Memory B cell (primary cell): ENCODE results near the gene KREMEN1.

ENCODE experiments used
- ATAC-seq: fragments of 150-1000 bp; cut with Tn5 transposase; 2 replicates; pipeline ENCODE4 v1.10.0; 2021; ENCODE audit warnings: low read depth, mild to moderate bottlenecking, moderate library complexity
- DNase-seq, 2 donors: peaks; one replicate each; pipeline ENCODE4 v3.0.0; 2022; ENCODE audit warnings: low spot score in 2 of 2
- H3K27ac Mint-ChIP-seq: one replicate; pipeline ENCODE4 v1.8.0; 2022; ENCODE audit warnings: mild to moderate bottlenecking, moderate library complexity, mixed read lengths
- H3K27me3 Mint-ChIP-seq: one replicate; pipeline ENCODE4 v1.8.0; 2022; ENCODE audit warnings: mixed read lengths
- H3K36me3 Mint-ChIP-seq: one replicate; pipeline ENCODE4 v1.8.0; 2022; ENCODE audit warnings: mild to moderate bottlenecking, mixed read lengths
- H3K4me1 Mint-ChIP-seq: one replicate; pipeline ENCODE4 v1.8.0; 2022; ENCODE audit warnings: mixed read lengths
- H3K4me3 Mint-ChIP-seq: one replicate; pipeline ENCODE4 v1.8.0; 2022; ENCODE audit warnings: mild to moderate bottlenecking, moderate library complexity, mixed read lengths
- H3K9me3 Mint-ChIP-seq: one replicate; pipeline ENCODE4 v1.8.0; 2022; ENCODE audit warnings: mixed read lengths

Gene KREMEN1

DNA sequence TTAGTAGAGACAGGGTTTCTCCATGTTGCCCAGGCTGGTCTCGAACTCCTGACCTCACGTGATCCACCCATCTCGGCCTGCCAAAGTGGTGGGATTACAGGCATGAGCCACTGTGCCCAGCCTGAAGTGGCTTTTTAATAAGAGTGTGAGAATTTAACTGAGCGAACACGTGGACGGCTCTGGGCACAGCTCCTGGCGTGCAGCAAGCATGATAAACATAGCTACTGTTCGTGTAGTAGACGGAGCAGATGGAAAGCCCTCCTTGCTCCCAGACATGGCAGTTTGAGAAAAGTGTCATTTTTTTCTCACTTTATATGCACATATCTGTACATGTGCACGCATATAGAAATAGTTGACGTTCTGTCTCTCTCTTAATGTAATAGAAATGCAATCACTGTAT, 139.9 kb downstream of the KREMEN1 start:
- Mint-ChIP-seq H3K4me3 (no peak overlapping the region), H3K9me3 (no peaks in the 10 kb centered on the region), H3K27ac (no peak overlapping the region), H3K36me3 (no peaks in the 10 kb centered on the region), H3K27me3 (peaks cover 31% of the 10 kb centered on the region), H3K4me1 (peaks cover 3% of the 10 kb centered on the region)
- DNase-seq: no peak
- ATAC-seq: no peak

DNA sequence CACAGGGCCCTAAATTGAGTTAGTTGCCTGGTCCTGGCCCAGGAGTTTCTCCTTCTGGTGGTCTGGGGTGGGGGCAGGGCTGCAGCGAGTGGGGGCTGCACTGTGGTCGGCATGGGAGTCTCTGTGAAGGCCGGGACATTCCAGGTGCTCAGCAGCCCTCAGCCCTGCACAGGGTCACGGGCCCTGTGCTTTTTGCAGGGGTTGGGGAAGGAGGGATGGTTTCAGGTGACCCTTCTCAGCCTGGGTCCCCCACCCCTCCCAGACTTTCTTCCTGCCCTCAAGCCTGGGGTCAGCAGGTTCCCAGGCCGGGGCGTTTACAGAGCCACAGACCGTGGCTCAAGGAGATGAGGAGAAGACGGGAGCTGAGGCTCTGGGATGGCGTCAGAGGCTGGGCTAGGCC, 140.7 kb downstream of the KREMEN1 start:
- H3K4me1 Mint-ChIP-seq: peaks cover 3% of the 10 kb centered on the region
- H3K36me3 Mint-ChIP-seq: no peaks in the 10 kb centered on the region
- no peaks in the 10 kb centered on the region for H3K9me3 Mint-ChIP-seq
- DNase-seq (no peak), ATAC-seq (no peak)
- no peak overlapping the region for H3K4me3 Mint-ChIP-seq
- H3K27ac Mint-ChIP-seq: no peak overlapping the region
- H3K27me3 Mint-ChIP-seq: peaks cover 30% of the 10 kb centered on the region

DNA sequence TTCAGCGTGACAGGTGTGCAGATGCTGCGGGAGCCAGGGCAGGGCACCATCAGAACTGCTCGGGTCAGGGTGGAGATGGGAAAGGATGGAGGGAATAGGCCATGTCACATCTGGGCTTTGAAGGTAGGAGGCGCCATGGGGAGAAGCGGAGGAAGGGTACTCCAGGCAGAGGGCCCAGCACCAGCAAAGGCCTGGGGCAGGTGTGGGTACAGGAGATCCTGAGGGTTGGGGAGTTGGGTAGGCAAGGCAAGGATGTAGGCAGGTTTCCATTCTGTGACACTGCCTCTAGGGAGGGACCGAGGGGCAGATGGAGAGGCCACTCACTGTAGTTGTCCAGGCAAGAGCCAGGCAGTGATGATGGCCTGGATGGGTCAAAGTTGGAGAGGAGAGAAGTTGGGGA, 141.4 kb downstream of the KREMEN1 start:
- H3K9me3 Mint-ChIP-seq: no peaks in the 10 kb centered on the region
- peaks cover 28% of the 10 kb centered on the region for H3K27me3 Mint-ChIP-seq
- ATAC-seq (no peak), DNase-seq (no peak)
- no peak overlapping the region for H3K27ac Mint-ChIP-seq
- no peaks in the 10 kb centered on the region for H3K36me3 Mint-ChIP-seq
- H3K4me3 Mint-ChIP-seq: no peak overlapping the region
- H3K4me1 Mint-ChIP-seq: no peaks in the 10 kb centered on the region

DNA sequence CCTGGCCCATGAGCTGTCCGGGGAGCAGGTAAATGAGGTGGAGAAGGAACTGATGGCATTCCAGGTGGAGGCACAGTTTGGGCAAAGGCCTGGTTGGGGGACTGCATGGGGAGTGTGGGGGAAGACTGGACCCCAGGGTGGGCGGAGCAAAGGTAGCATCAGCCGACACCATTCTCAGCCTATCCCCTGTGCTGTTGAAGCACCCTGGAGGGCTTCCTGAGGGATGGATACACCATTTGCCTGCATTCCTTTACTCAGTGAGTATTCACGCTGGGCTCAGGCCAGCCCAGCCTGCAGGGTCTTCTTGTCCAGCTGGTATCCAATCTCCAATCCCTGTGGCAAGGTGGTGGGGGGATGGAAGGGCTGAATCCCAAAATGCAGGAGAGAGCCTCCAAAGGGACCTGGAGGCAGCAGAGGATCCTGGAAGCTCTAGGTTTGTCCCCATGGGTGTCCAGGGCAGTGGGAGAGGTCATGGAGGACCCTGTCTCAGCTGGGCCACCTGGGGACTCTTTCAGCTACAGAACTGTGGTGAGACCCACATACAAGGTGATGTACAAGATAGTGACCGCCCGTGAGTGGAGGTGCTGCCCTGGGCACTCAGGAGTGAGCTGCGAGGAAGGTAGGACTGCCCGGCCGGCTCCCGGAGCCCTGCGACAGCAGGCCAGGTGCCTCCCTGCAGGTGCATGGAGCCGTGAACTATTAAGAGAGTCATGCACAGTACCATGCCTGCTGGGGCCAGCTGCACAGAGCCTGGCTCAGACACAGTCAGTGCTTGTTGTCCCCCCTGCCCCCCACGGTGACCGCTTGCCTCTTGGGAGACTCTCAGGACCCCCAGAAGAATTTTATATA, 142.4 kb downstream of the KREMEN1 start:
- H3K4me1 Mint-ChIP-seq: no peaks in the 10 kb centered on the region
- peaks cover 26% of the 10 kb centered on the region for H3K27me3 Mint-ChIP-seq
- no peak overlapping the region for H3K27ac Mint-ChIP-seq
- ATAC-seq (no peak), DNase-seq (no peak)
- no peak overlapping the region for H3K4me3 Mint-ChIP-seq
- H3K36me3 Mint-ChIP-seq: no peaks in the 10 kb centered on the region
- no peaks in the 10 kb centered on the region for H3K9me3 Mint-ChIP-seq

DNA sequence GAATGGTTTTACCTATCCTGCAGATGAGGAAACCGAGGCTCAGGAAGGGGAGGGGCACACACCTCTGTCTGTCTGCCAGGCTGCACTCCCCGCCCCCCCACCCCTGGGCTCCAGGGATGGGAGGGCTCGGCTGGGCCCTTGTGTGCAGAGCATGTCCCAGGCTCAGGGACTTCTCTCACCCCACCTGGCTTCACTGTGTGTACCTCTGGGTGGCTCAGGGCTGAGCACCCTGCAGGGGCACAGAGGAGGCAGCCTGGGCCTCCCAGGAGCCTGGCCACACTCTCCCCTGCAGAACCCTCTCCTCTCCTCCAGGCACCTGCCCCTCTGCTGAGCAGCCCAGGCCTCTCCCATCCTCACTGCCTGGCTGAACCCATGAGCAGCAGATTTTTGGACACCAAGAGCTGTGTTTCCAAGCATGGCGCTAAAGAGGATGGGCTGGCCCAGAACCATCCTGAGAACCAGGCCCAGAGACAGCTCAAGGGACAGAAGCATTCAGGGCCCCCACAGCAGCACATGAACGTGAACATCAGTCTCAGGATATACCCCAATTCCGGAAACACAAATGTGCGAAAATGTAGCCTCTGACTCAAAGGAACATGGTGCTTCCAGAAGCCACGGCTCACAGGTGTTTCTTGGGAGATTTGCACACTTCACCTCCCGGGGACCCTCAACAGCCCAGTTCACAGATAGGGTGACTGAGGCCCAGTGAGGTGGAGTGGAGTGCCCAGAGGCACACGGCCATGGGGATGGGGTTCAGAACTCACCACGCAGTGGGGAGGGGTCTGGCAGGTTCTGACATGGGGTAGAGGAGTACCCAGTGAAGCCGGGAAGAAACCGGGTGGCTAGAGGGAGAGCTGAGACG, 143.4 kb downstream of the KREMEN1 start:
- no peak for ATAC-seq
- Mint-ChIP-seq H3K4me3 (no peak overlapping the region), H3K4me1 (no peaks in the 10 kb centered on the region), H3K36me3 (no peaks in the 10 kb centered on the region), H3K27me3 (peaks cover 24% of the 10 kb centered on the region), H3K9me3 (no peaks in the 10 kb centered on the region), H3K27ac (no peak overlapping the region)
- DNase-seq: no peak

DNA sequence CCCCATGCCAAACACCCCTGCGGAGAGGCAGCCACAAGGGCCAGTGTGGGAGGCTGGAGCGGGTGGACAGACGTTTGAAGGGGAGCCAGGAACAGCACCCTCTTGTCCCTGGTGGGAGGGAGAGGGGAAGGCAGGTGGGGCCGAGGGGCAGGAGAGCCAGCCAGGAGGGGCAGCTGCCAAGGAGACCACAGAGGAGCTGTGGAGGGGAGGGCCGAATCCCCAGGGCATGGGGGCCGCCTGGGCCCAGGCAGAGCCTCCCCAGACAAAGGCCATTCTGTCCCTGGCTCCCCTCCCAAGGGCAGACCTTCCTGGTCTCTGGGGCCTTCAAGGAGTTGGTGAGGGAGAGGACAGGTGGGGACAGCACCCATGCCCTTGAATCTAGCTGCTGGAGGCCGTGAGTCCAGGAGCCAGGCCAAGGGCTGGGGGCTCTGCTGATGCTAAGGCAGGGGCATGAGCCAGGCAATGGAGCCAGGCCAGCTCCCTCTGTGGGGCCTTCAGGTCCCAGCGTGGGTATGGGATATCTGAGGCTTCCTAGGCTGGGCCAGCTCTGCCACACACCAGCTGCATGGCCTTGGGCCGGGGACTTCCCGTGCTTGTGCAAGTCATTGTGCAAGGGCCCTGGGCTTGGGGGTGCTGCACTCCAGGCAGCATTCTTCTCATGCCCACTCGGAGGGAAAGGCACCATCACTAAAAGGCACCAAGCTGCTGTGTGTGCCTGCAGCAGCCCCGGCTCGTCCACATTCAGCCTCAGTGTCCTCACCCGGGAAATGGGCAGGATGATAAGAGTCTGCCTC, 144.2 kb downstream of the KREMEN1 start:
- no peaks in the 10 kb centered on the region for H3K9me3 Mint-ChIP-seq
- H3K27me3 Mint-ChIP-seq: peaks cover 19% of the 10 kb centered on the region
- no peaks in the 10 kb centered on the region for H3K36me3 Mint-ChIP-seq
- H3K4me3 Mint-ChIP-seq: no peak overlapping the region
- DNase-seq (no peak), ATAC-seq (no peak)
- no peaks in the 10 kb centered on the region for H3K4me1 Mint-ChIP-seq
- H3K27ac Mint-ChIP-seq: no peak overlapping the region
